HepG2 (cell line): ENCODE results near the gene ASF1B. TPM values are rescaled to one million over a fixed set of nuclear protein-coding genes. Genes with fewer than 3 reads are reported as not detected.

Source experiments
- CBX5 ChIP-seq: sonication (generic); formaldehyde crosslinking; IDR thresholded peaks from 2 replicates; pipeline ENCODE4 v1.4.0; 2020; ENCODE audit warnings: missing genetic modification reagents, borderline replicate concordance
- DNMT3B ChIP-seq: conservative IDR thresholded peaks from 2 replicates; pipeline ENCODE4 v1.6.1; 2016; ENCODE audit warnings: missing biosample characterization, control low read depth
- HES4 ChIP-seq: sonication (generic); formaldehyde crosslinking; IDR thresholded peaks from 2 replicates; pipeline ENCODE4 v1.9.0; 2021; ENCODE audit warnings: mild to moderate bottlenecking, missing genetic modification reagents, borderline replicate concordance
- HNRNPH1 ChIP-seq: fragments of 200-400 bp; formaldehyde crosslinking; optimal IDR thresholded peaks from 2 replicates; pipeline ENCODE3; 2017; ENCODE audit warnings: mild to moderate bottlenecking, low read depth, low read length
- PAX8 ChIP-seq: sonication (generic); formaldehyde crosslinking; IDR thresholded peaks from 2 replicates; pipeline ENCODE4 v1.8.0; 2022; ENCODE audit warnings: mild to moderate bottlenecking, missing genetic modification reagents, borderline replicate concordance
- POLR2A ChIP-seq, 2 experiments: IDR thresholded peaks; 2 replicates each; pipeline ENCODE4 v1.6.1; 2011; ENCODE audit warnings: low read depth in 2 of 2, low read length in 2 of 2, mild to moderate bottlenecking in 1 of 2, moderate library complexity in 1 of 2; ENCODE audit not compliant: insufficient read depth in 1 of 2
- PPARG ChIP-seq: conservative IDR thresholded peaks from 2 replicates; pipeline ENCODE4 v1.6.1; 2016; ENCODE audit warnings: missing biosample characterization, missing genetic modification reagents
- RARG ChIP-seq: sonication (generic); formaldehyde crosslinking; IDR thresholded peaks from 2 replicates; pipeline ENCODE4 v1.4.0; 2020; ENCODE audit warnings: low read depth, mild to moderate bottlenecking, missing genetic modification reagents
- RFXANK ChIP-seq: IDR thresholded peaks from 2 replicates; pipeline ENCODE4 v1.6.1; 2016
- SIX1 ChIP-seq: sonication (generic); formaldehyde crosslinking; IDR thresholded peaks from 2 replicates; pipeline ENCODE4 v1.4.0; 2020; ENCODE audit warnings: missing genetic modification reagents, borderline replicate concordance
- SP4 ChIP-seq: sonication (generic); formaldehyde crosslinking; IDR thresholded peaks from 2 replicates; pipeline ENCODE4 v1.8.1; 2023; ENCODE audit warnings: mild to moderate bottlenecking, missing genetic modification reagents
- SUZ12 ChIP-seq: fragments of 150-350 bp; IDR thresholded peaks from 2 replicates; pipeline ENCODE4 v1.6.1; 2014; ENCODE audit warnings: low read depth, low read length
- SYNCRIP ChIP-seq: fragments of 200-400 bp; formaldehyde crosslinking; IDR thresholded peaks from 2 replicates; pipeline ENCODE4 v1.6.1; 2018; ENCODE audit warnings: mild to moderate bottlenecking, low read depth, low read length; ENCODE audit not compliant: insufficient read depth
- ZNF256 ChIP-seq: sonication (generic); formaldehyde crosslinking; conservative IDR thresholded peaks from 2 replicates; pipeline ENCODE4 v1.4.0; 2020; ENCODE audit warnings: missing genetic modification reagents
- ZNF292 ChIP-seq: sonication (generic); formaldehyde crosslinking; IDR thresholded peaks from 2 replicates; pipeline ENCODE4 v1.8.1; 2022; ENCODE audit warnings: mild to moderate bottlenecking, low read depth, missing genetic modification reagents, borderline replicate concordance
- ZNF326 ChIP-seq: sonication (generic); formaldehyde crosslinking; IDR thresholded peaks from 2 replicates; pipeline ENCODE4 v1.4.0; 2020; ENCODE audit warnings: missing genetic modification reagents, borderline replicate concordance
- ZNF510 ChIP-seq: sonication (generic); formaldehyde crosslinking; IDR thresholded peaks from 2 replicates; pipeline ENCODE4 v1.4.0; 2020; ENCODE audit warnings: low read depth, mild to moderate bottlenecking, missing genetic modification reagents
- ZNF598 ChIP-seq: sonication (generic); formaldehyde crosslinking; IDR thresholded peaks from 2 replicates; pipeline ENCODE4 v1.5.1; 2020; ENCODE audit warnings: mild to moderate bottlenecking, missing genetic modification reagents, borderline replicate concordance
- polyA plus RNA-seq, 8 experiments: library from polyadenylated mRNA; depleted of rRNA in 3 of 8; stranded (reverse) in 7 of 8; unstranded in 1 of 8; fragments of >200 nt; fragmentation: Illumina TruSeq in 4 of 8; extraction: Trizol in 4 of 8; gene quantifications; 2 replicates each; pipeline versions ENCODE4 v1.2.1 to v1.2.3, GENCODE V29; 2011 to 2016; ENCODE audit warnings: low read depth in 4 of 8, missing spikeins in 1 of 8, mixed read lengths in 1 of 8; ENCODE audit not compliant: insufficient read depth in 1 of 8
- total RNA-seq, 5 experiments: library from RNA; depleted of rRNA; stranded (reverse); fragments of >200 nt; fragmentation: Illumina TruSeq; extraction: Trizol; gene quantifications; 2 replicates each; pipeline ENCODE4 v1.2.3, GENCODE V29; 2016; ENCODE audit warnings: low read depth in 1 of 5
- TF ChIP-seq, protein P1 (sequence below): sonication (generic); formaldehyde crosslinking; conservative IDR thresholded peaks from 2 replicates; pipeline ENCODE4 v1.4.0; 2020; ENCODE audit warnings: mild to moderate bottlenecking, missing genetic modification reagents, moderate library complexity
- TF ChIP-seq, protein P2 (sequence below): sonication (generic); formaldehyde crosslinking; IDR thresholded peaks from 2 replicates; pipeline ENCODE4 v1.8.0; 2022; ENCODE audit warnings: mild to moderate bottlenecking, missing genetic modification reagents, borderline replicate concordance
- TF ChIP-seq, protein P3 (sequence below): conservative IDR thresholded peaks from 2 replicates; pipeline ENCODE4 v1.6.1; 2018; ENCODE audit warnings: missing genetic modification reagents
- TF ChIP-seq, protein P4 (sequence below): sonication (generic); formaldehyde crosslinking; IDR thresholded peaks from 2 replicates; pipeline ENCODE4 v1.9.0; 2021; ENCODE audit warnings: missing genetic modification reagents, mild to moderate bottlenecking, borderline replicate concordance

ASF1B gene
- total and polyA plus RNA-seq, 2 of the 13 experiments (the other 11 are each of a cell fraction or from before 2014, with no cell fraction given) = 18.2 to 24.8 TPM

DNA sequence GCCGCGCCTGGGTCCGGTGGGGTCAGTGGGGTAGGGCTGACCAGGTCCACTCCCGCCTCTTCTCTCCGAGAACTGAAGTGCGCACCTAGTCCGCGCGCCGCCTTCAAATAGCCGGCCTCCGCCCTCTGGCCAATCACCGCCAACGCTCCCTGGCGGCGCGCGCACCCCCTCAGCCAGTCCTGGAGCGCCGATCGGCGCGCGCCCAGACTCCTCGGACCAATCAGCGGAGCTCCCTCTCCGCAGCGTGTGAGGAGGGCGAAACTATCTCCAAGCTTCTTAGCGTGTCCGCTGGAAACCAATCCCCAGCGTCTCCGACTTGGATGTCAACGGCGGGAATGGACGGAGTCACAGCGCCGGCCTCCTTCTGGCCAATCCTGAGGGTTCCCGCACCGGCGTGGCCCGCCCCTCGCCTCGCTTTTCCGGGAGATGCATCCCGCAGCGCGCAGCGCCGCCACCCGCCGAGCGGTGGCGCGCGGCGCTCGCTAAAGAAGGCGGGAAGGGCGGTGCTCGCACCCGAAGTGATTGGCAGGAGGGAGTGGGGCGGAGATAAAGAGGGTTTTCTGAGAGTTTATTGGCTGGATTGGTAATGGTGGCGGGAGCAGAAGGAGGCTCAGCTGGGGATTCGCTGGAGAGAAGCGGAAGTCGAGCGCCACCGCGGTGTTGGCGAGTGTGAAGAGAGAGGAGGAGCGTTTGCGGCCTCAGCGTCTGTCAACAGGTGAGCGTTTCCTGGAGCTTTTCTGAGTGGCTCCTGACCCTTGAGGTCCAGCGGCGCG is at the start of gene ASF1B (continued):
- TF ChIP-seq HNRNPH1 (no peak), ZNF510 (CRISPR knock-in tag) (0 out of 2 replicates have a peak, but pooled peaks have one; percentile 12), DNMT3B (no peak), ZNF256 (peak; percentile 7; the same call in 1 of the 2 replicates), SIX1 (CRISPR knock-in tag) (no peak), ZNF292 (CRISPR knock-in tag) (no peak), CBX5 (CRISPR knock-in tag) (0 out of 2 replicates have a peak, but pooled peaks have one; percentile 11), POLR2A (IDR thresholded peaks at IDR 0.05; ENCODE audit: insufficient read depth in 1 of 2, low read depth in 2 of 2, low read length in 2 of 2) (peak; percentile 93 to 98), ZNF598 (0 out of 2 replicates have a peak, but pooled peaks have one; percentile 77), ZNF326 (CRISPR knock-in tag) (no peak), RFXANK (peak; percentile 55; the same call in 1 of the 2 replicates), PPARG (CRISPR knock-in tag) (no peak), SYNCRIP (no peak), SP4 (CRISPR knock-in tag) (peak; percentile 97), HES4 (CRISPR knock-in tag) (peak; percentile 87; the same call in 1 of the 2 replicates), RARG (CRISPR knock-in tag) (no peak), SUZ12 (no peak), PAX8 (no peak)
- TF ChIP-seq, protein P1, sequence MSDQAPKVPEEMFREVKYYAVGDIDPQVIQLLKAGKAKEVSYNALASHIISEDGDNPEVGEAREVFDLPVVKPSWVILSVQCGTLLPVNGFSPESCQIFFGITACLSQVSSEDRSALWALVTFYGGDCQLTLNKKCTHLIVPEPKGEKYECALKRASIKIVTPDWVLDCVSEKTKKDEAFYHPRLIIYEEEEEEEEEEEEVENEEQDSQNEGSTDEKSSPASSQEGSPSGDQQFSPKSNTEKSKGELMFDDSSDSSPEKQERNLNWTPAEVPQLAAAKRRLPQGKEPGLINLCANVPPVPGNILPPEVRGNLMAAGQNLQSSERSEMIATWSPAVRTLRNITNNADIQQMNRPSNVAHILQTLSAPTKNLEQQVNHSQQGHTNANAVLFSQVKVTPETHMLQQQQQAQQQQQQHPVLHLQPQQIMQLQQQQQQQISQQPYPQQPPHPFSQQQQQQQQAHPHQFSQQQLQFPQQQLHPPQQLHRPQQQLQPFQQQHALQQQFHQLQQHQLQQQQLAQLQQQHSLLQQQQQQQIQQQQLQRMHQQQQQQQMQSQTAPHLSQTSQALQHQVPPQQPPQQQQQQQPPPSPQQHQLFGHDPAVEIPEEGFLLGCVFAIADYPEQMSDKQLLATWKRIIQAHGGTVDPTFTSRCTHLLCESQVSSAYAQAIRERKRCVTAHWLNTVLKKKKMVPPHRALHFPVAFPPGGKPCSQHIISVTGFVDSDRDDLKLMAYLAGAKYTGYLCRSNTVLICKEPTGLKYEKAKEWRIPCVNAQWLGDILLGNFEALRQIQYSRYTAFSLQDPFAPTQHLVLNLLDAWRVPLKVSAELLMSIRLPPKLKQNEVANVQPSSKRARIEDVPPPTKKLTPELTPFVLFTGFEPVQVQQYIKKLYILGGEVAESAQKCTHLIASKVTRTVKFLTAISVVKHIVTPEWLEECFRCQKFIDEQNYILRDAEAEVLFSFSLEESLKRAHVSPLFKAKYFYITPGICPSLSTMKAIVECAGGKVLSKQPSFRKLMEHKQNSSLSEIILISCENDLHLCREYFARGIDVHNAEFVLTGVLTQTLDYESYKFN = no peak; the same call in none of the 2 replicates
- TF ChIP-seq, protein P2, sequence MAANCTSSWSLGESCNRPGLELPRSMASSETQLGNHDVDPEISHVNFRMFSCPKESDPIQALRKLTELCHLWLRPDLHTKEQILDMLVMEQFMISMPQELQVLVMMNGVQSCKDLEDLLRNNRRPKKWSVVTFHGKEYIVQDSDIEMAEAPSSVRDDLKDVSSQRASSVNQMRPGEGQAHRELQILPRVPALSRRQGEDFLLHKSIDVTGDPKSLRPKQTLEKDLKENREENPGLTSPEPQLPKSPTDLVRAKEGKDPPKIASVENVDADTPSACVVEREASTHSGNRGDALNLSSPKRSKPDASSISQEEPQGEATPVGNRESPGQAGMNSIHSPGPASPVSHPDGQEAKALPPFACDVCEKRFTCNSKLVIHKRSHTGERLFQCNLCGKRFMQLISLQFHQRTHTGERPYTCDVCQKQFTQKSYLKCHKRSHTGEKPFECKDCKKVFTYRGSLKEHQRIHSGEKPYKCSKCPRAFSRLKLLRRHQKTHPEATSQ (CRISPR knock-in tag) = peak; percentile 70; the same call in 1 of the 2 replicates
- TF ChIP-seq, protein P3, sequence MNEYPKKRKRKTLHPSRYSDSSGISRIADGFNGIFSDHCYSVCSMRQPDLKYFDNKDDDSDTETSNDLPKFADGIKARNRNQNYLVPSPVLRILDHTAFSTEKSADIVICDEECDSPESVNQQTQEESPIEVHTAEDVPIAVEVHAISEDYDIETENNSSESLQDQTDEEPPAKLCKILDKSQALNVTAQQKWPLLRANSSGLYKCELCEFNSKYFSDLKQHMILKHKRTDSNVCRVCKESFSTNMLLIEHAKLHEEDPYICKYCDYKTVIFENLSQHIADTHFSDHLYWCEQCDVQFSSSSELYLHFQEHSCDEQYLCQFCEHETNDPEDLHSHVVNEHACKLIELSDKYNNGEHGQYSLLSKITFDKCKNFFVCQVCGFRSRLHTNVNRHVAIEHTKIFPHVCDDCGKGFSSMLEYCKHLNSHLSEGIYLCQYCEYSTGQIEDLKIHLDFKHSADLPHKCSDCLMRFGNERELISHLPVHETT (CRISPR knock-in tag) = no peak
- TF ChIP-seq, protein P4, sequence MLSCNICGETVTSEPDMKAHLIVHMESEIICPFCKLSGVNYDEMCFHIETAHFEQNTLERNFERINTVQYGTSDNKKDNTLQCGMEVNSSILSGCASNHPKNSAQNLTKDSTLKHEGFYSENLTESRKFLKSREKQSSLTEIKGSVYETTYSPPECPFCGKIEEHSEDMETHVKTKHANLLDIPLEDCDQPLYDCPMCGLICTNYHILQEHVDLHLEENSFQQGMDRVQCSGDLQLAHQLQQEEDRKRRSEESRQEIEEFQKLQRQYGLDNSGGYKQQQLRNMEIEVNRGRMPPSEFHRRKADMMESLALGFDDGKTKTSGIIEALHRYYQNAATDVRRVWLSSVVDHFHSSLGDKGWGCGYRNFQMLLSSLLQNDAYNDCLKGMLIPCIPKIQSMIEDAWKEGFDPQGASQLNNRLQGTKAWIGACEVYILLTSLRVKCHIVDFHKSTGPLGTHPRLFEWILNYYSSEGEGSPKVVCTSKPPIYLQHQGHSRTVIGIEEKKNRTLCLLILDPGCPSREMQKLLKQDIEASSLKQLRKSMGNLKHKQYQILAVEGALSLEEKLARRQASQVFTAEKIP (CRISPR knock-in tag) = no peak
